Body of pancreas (tissue), 4 donors: Measurements from ENCODE around the gene SYPL1. TPM values are rescaled to one million over a fixed set of nuclear protein-coding genes. Genes with fewer than 3 reads are reported as not detected.

Experiments
- ATAC-seq: fragments of 150-250 bp; one replicate; pipeline ENCODE4 v1.9.1; 2016
- DNase-seq, 4 donors: peaks; one replicate each; pipeline ENCODE4 v3.0.0-alpha.2; 2019
- H3K27ac ChIP-seq, 4 donors: fragments of 200-600 bp; sonication (generic); 1 replicate in 3 of 4; 2 replicates in 1 of 4; pipeline versions ENCODE4 v1.5.1 to v1.6.1; 2016 to 2019; ENCODE audit warnings: mild to moderate bottlenecking in 1 of 4, mixed read lengths in 1 of 4, moderate library complexity in 1 of 4
- H3K27me3 ChIP-seq, 2 donors: fragments of 200-600 bp; sonication (generic); one replicate each; pipeline ENCODE4 v1.6.0; 2016; ENCODE audit warnings: mild to moderate bottlenecking in 1 of 2
- H3K36me3 ChIP-seq, 2 donors: fragments of 200-600 bp; sonication (generic); replicated peaks in 1 of 2; 2 replicates each; pipeline ENCODE4 v1.5.1; 2016; ENCODE audit warnings: low read depth in 2 of 2; ENCODE audit not compliant: insufficient read depth in 1 of 2
- H3K4me1 ChIP-seq: fragments of 200-600 bp; sonication (generic); one replicate; pipeline ENCODE4 v1.6.0; 2016
- H3K4me3 ChIP-seq, 2 donors: fragments of 200-600 bp; sonication (generic); 1 replicate in 1 of 2; 2 replicates in 1 of 2; pipeline ENCODE4 v1.5.1; 2016 to 2019
- H3K9me3 ChIP-seq, 3 donors: fragments of 200-600 bp; sonication (generic); 1 replicate in 2 of 3; 2 replicates in 1 of 3; pipeline ENCODE4 v1.5.1; 2016
- CTCF ChIP-seq, 7 experiments: fragments of 450-650 bp in 4 of 7; fragments of 200-600 bp in 3 of 7; sonication (generic) in 3 of 7; IDR thresholded peaks; one replicate each; pipeline ENCODE4 v1.5.1; 2016 to 2019; ENCODE audit warnings: antibody characterized with exemption in 7 of 7
- POLR2A ChIP-seq, 3 donors: fragments of 450-650 bp; IDR thresholded peaks; one replicate each; pipeline ENCODE4 v1.6.1; 2016; ENCODE audit warnings: antibody characterized with exemption in 3 of 3, mild to moderate bottlenecking in 2 of 3
- WGBS, 2 donors: methylation state at CpG; one replicate each; pipeline ENCODE4 v1.1.5; 2017; 5-methylcytosine and 5-hydroxymethylcytosine counted together
- intact Hi-C: fragments of 100-400 bp; cut with DNase I; formaldehyde crosslinking; loops from one replicate; pipeline ENCODE4 v1.15.1; 2023
- total RNA-seq, 2 donors: library from RNA; depleted of rRNA; stranded (reverse); fragments of >200 nt; gene quantifications; one replicate each; pipeline ENCODE4 v1.1.0, GENCODE V29; 2016

The SYPL1 gene
- total RNA-seq, 2 donors from 2014 or later: 35.6 to 44.1 TPM

DNA sequence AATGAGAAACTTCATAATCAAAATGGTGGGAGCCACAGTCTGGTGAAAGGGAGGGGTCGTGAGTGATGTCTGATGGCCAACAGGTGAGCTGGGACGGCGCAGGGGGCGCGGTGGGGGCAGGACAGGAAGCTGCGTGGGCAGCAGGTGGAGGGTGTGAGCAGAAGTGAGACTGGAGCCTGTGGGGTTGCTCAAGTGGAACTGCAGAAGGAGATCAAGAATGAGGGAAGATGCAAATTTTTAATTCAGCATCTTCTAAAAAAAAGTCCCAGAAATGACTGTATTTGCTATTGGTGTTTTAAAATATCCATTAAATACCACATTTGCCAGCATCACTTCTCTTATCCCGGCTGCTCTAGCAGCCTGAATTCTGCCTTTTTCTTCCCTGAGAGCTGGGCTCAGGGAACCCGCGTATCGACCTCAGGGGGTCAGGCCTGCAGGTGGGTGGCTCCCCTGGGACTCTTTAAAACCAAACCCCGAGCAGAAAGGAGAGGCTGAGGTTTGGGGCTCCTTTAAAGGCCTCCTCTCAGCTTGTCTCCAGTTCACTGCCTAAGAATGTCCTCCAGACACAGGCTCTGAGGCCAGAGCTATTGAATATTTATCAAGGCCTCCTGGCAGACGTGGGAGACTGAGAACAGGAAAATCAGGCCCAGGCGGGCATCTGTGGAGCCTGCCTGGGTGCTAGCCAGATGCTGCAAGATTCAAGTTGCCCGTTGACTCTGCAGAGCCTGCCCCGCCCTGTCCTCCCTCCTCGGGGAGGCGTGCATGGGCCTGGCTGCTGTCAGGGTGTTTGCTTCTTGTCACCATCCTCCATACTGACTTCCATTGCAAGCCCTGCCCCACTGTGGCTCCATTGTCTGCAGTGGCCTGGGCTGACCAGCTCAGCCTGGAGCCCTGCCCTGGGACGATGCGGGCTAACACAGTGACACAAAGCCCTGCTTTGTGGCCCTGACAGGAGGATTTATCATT, 53.9 kb downstream of the SYPL1 start:
- no peaks in the 10 kb centered on the region for H3K27me3 ChIP-seq
- H3K27ac ChIP-seq: peak overlapping the region in 2 of 4 donors; percentile 52
- no peaks in the 10 kb centered on the region for H3K9me3 ChIP-seq
- WGBS, 2 donors: 53 to 67% methylated on average over 14 to 19 of the region's 19 CpGs
- H3K4me3 ChIP-seq: no peak overlapping the region
- ATAC-seq (peak; percentile 62), DNase-seq (peak; percentile 43 to 76 (median 64))
- intact Hi-C loops: loop anchor here (5.0 kb wide), 1 partner anchor 94 kb away; no protein-coding TSS in a partner anchor
- no peaks in the 10 kb centered on the region for H3K36me3 ChIP-seq
- TF ChIP-seq CTCF (IDR thresholded peaks at IDR 0.05): no peak
- no peak for TF ChIP-seq POLR2A (IDR thresholded peaks at IDR 0.05)
- H3K4me1 ChIP-seq: peaks cover 22% of the 10 kb centered on the region

DNA sequence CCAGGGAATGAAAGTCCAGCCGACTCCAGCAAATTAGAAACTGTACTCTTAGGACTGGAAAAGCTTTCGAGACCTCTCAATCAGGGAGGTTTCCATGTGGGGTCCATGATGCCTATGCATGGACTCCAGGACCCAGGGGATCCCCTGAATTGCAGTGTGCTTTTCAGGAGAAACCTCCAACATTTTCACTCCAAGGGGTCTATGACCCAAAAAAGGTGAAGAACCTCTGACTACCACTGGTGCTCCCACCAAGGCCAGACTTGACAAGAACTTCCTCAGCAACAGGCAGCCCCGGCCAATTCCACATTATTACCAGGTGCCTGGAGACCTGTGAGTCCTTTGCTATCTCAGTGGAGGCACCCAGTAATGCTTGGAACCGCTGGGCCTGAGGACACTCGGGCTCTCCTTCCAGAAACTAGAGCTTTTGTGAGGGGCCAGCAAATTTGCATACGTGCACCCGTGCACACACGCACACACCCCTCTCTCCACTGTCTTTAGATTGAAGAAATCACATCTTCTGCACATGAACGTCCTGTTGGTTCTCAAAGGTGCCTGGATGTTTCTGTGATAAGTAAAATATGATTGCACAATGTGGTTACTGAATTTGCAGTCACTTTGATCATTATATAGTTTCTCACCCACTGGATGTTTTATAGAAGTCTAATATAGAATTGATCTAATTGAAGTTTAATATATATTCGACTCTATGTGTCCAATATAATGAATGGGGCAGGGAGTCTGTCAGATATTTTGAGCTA, 54.7 kb downstream of the SYPL1 start:
- TF ChIP-seq POLR2A (IDR thresholded peaks at IDR 0.05): no peak
- TF ChIP-seq CTCF (IDR thresholded peaks at IDR 0.05): no peak

GRCh38 chr7:106056513-106057203, 55.5 kb downstream of the SYPL1 start:
- intact Hi-C loops: loop anchor here (5.0 kb wide), 1 partner anchor 96 kb away; no protein-coding TSS in a partner anchor
- Histone ChIP-seq H3K27ac (no peak overlapping the region), H3K9me3 (no peaks in the 10 kb centered on the region), H3K36me3 (no peaks in the 10 kb centered on the region), H3K4me3 (no peak overlapping the region), H3K27me3 (no peaks in the 10 kb centered on the region), H3K4me1 (peaks cover 22% of the 10 kb centered on the region)
- TF ChIP-seq POLR2A (IDR thresholded peaks at IDR 0.05) (no peak), CTCF (IDR thresholded peaks at IDR 0.05) (peak; percentile 77 to 93 (median 85))
- 30 to 36% methylated on average over 9 of the region's 9 CpGs for WGBS, 2 donors
- ATAC-seq (peak; percentile 84), DNase-seq (peak; percentile 69 to 75 (median 74))

More for the DNA sequence above, 54.7 kb downstream of the SYPL1 start:
- intact Hi-C loops: loop anchor here (5.0 kb wide), 1 partner anchor 95 kb away; no protein-coding TSS in a partner anchor
- 50 to 52% methylated on average over 10 of the region's 10 CpGs for WGBS, 2 donors
- ATAC-seq (no peak), DNase-seq (no peak)
- H3K36me3 ChIP-seq: no peaks in the 10 kb centered on the region
- no peaks in the 10 kb centered on the region for H3K27me3 ChIP-seq
- H3K9me3 ChIP-seq: no peaks in the 10 kb centered on the region
- no peak overlapping the region for H3K27ac ChIP-seq
- peaks cover 22% of the 10 kb centered on the region for H3K4me1 ChIP-seq
- H3K4me3 ChIP-seq: no peak overlapping the region

GRCh38 chr7:106054971-106055532, 57.1 kb downstream of the SYPL1 start:
- intact Hi-C loops: loop anchor here (5.0 kb wide), 1 partner anchor 97 kb away; no protein-coding TSS in a partner anchor
- Histone ChIP-seq H3K4me3 (no peak overlapping the region), H3K27me3 (no peaks in the 10 kb centered on the region), H3K4me1 (peaks cover 22% of the 10 kb centered on the region), H3K27ac (no peak overlapping the region), H3K9me3 (no peaks in the 10 kb centered on the region), H3K36me3 (no peaks in the 10 kb centered on the region)
- ATAC-seq (no peak), DNase-seq (no peak)
- 75 to 76% methylated on average over 7 of the region's 7 CpGs for WGBS, 2 donors
- TF ChIP-seq POLR2A (IDR thresholded peaks at IDR 0.05) (no peak), CTCF (IDR thresholded peaks at IDR 0.05) (no peak)
